Fibroblast of villous mesenchyme (primary cell): ENCODE results near the gene JAZF1. TPM values are rescaled to one million over a fixed set of nuclear protein-coding genes. Genes with fewer than 3 reads are reported as not detected.

Experiments
- DNase-seq: peaks from one replicate; pipeline ENCODE4 v3.0.0-alpha.2; 2010; ENCODE audit warnings: low read depth
- H3K4me3 ChIP-seq: 2 replicates; pipeline ENCODE4 v1.5.1; 2011; ENCODE audit warnings: low read depth, mild to moderate bottlenecking, low read length
- CTCF ChIP-seq: IDR thresholded peaks from 2 replicates; pipeline ENCODE4 v1.5.1; 2012; ENCODE audit warnings: low read depth, mild to moderate bottlenecking, low read length; ENCODE audit not compliant: insufficient read depth
- total RNA-seq: library from RNA; depleted of rRNA; stranded (reverse); fragments of >200 nt; gene quantifications from 2 replicates; pipeline ENCODE4 v1.2.3, GENCODE V29; 2012

Gene JAZF1
- total RNA-seq, 1 donor, result 38.4 TPM

DNA sequence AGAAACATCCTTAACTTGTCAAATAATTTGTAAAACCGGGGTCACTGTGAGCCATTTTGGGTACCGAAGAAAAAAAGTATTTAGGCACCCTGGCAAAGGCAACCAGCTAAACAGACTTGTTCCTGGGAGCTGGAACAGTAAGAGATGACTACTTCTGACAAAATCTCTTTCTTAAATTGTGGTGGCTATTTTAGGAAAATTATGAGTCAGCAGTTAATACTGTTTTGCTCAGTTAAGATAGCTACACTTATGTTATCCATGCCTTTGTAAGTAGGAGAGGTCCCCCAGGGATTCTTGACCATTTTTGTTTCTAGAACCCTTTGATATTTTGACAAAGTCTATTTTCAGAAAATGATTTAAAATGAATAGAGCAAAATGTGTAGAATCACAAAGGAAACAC, 372.0 kb downstream of the JAZF1 start:
- H3K4me3 ChIP-seq, result no peak overlapping the region
- peak; percentile 64 for DNase-seq
- TF ChIP-seq CTCF, result no peak

- DNase-seq, result peak; percentile 50
- TF ChIP-seq CTCF, result no peak
- H3K4me3 ChIP-seq, result no peak overlapping the region
Measured at GRCh38 chr7:27804139-27804538, 376.5 kb downstream of the JAZF1 start.

DNA sequence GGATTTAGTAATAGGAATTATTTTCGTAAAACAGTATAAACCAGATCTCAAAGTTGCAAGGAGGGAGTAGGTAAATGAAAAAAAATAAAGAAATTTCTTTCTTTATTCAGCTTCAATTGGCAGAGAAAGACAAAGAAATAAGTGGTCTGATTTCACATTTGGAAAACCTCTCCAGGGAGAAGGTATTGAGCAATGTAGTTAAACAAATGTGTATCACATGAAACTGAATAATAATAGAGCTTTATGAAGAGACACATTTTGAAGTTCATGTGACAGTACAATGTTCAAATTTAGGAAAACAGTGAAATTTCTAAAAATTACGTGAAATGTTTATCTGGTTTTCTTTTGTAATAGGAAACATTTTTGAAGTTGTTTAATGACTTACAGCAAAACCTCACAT, 377.6 kb downstream of the JAZF1 start:
- TF ChIP-seq CTCF, result no peak
- DNase-seq, result peak; percentile 52
- no peak overlapping the region for H3K4me3 ChIP-seq

DNA sequence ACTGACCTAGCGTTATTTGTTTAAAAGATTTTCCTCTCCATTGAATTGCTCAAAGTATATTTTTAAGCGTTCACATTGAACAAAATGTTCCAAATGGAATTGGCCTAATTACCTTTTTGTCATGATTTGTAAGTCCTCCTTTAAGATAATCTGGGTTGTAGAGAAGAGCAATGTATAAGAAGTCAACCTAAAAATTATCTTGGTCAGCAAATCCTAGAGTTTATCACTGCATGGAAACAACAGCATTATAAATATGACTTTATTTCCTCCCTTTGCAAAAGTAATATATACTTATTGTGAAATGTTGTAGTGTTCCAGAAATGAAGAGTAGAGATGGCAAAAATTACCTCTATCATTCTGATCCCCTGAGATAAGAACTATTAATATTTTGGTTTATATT, 381.4 kb downstream of the JAZF1 start:
- H3K4me3 ChIP-seq, result no peak overlapping the region
- no peak for TF ChIP-seq CTCF
- DNase-seq, result no peak

DNA sequence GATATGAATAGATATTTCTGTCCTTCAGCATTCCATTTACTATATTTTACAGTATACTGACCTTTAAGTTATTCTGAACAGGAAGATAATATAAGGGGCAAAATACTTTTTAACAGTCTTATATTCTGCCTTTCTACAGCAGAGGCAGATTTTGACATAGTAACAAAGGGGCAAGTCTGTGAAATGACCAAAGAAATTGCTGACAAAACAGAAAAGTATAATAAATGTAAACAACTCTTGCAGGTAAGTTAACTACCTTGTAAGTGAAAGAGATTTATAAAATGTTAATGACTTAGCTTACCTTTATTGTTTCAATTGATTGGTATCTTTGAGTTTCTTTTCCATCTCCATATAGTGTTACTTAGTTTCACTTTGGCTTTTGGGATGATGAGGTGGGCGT, 384.6 kb downstream of the JAZF1 start:
- no peak for DNase-seq
- TF ChIP-seq CTCF, result no peak
- no peak overlapping the region for H3K4me3 ChIP-seq

- TF ChIP-seq CTCF, result no peak
- H3K4me3 ChIP-seq, result no peak overlapping the region
- peak; percentile 28 for DNase-seq
Measured at GRCh38 chr7:27793780-27794179, 386.8 kb downstream of the JAZF1 start.

- no peak for DNase-seq
- no peak for TF ChIP-seq CTCF
- no peak overlapping the region for H3K4me3 ChIP-seq
Measured at GRCh38 chr7:27788437-27788836, 392.2 kb downstream of the JAZF1 start.
